Measurements from ENCODE around the gene STOML1. TPM values are rescaled to one million over a fixed set of nuclear protein-coding genes. Genes with fewer than 3 reads are reported as not detected.

The STOML1 gene
- total and polyA plus RNA-seq, 2 experiments from 2014 or later = 2.3 to 2.4 TPM

DNA sequence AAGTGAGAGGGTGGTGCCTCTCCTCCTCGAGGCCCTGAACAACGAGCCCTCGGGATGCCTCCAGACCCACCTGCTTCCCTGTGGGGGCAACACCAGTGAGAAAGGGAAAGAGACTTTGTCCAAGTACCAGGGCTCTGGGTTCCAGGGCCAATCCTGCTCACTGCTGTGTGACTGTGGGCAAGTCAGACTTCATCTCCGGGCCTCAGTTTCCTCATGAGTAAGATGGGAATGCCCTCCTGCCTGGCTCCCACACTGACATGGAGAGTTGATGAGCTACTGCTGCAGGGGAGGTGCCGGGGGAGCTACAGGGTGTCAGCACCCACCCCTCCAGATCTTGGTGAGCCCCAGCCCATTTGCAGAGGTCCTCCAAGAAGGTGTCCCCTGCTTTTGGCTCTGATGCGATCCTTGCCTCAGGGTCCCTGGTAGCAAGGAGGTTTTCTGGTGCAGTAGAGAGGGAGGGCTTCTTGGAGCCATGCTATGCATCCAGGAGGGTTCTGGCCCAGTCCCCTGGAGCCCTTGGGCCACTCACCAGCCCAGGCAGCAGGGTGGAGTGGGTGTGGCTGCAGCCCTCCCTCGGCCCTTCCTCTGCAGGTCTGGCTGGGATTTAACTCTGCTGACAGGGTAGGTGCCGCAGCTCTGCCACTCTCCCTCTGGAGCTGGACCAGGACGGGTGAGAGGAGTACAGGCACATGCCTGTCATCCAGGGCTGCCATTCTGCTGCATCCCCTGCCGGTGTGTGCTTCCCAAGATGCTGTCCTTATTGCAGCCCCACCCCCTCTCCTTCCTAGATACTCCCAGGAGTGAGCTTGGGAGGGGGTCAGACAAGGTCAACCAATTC lies 39.0 kb downstream of the STOML1 start:
- H3K4me3 Mint-ChIP-seq = no peak overlapping the region
- no peaks in the 10 kb centered on the region; the same call in 2 of the 3 replicates for H3K36me3 Mint-ChIP-seq (ENCODE audit: low read depth)
- ATAC-seq (no peak), DNase-seq (ENCODE audit: low spot score) (no peak)
- H3K9me2 ChIP-seq (ENCODE audit: insufficient read depth) = no peaks in the 10 kb centered on the region
- H2AFZ ChIP-seq = no peak overlapping the region
- H3K4me3 ChIP-seq = no peak overlapping the region
- no peaks in the 10 kb centered on the region for H3K36me3 ChIP-seq (ENCODE audit: insufficient read depth)
- H3F3A ChIP-seq (replicated peaks; ENCODE audit: low read depth) = no peaks in the 10 kb centered on the region
- H3K4me2 ChIP-seq = no peak overlapping the region
- H3K9me3 Mint-ChIP-seq = no peaks in the 10 kb centered on the region
- no peaks in the 10 kb centered on the region for H3K27me3 ChIP-seq (ENCODE audit: insufficient read depth)
- H4K20me1 ChIP-seq (replicated peaks; ENCODE audit: insufficient read depth) = no peaks in the 10 kb centered on the region
- H3K79me2 ChIP-seq (replicated peaks; ENCODE audit: insufficient read depth) = no peaks in the 10 kb centered on the region
- no peak overlapping the region for H3K27ac Mint-ChIP-seq
- peaks cover 4% of the 10 kb centered on the region; the same call in 1 of the 2 replicates for H3K4me1 ChIP-seq (ENCODE audit: insufficient read depth)
- TF ChIP-seq ZNF462 (CRISPR knock-in tag; IDR thresholded peaks at IDR 0.05) (no peak), EZH2phosphoT487 (IDR thresholded peaks at IDR 0.05; ENCODE audit: unreplicated experiment) (no peak), ZNF331 (CRISPR knock-in tag; IDR thresholded peaks at IDR 0.05; ENCODE audit: low read depth) (no peak), JUNB (IDR thresholded peaks at IDR 0.05; ENCODE audit: unreplicated experiment) (no peak), POLR2AphosphoS5 (IDR thresholded peaks at IDR 0.05; ENCODE audit: low read depth) (no peak)
- H3K4me1 Mint-ChIP-seq = peaks cover 22% of the 10 kb centered on the region
- peaks cover 21% of the 10 kb centered on the region for H3K27me3 Mint-ChIP-seq (ENCODE audit: insufficient read depth, low read depth, poor library complexity)
- H3K27ac ChIP-seq (ENCODE audit: low read depth) = no peak overlapping the region
